ENCODE measurements around the gene PGBD5. TPM values are rescaled to one million over a fixed set of nuclear protein-coding genes. Genes with fewer than 3 reads are reported as not detected.
A peak's percentile ranks its signal among the peaks of the same experiment; 100 is the strongest.

Gene PGBD5
- total RNA-seq, 4 donors from 2014 or later, result 0.79 to 2.6 (median 1.1) TPM

DNA sequence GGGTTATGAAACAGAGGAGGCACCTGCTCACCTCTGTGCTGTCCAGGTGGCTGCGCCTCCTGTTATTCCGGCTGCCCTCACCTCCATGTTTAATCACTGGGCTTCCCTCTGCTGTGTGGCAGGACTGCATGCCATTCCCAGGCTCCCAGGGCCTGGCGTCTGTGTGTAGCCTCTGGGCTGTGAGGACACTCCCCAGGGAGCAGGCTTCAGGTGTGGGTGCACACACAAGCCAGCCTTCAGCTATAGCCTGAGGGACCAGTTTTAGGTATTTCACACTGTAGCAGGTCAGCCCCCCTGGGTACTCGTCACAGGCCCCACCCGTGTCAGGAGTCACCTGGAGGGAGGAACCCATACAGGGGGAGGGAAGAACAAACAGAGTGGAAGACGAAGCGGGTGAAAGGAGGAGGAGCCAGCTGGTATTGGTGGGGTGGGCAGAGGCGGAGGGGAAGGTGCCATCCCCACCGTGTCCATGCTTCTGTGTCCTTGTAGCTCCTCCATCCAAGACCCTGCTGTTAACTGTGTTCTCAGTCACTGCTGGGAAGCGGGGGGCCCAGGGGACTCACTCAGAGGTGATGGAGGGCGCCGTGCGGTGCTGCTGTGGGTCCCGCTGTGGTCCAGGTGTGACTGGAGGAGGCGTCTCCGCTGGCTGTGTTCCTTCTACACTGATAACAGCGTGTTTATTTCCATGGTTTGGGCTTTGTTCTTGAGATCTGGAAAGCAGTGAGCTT is 158.6 kb downstream of the PGBD5 start:
- H3K36me3 ChIP-seq, result peaks cover 0 to 25% (median 9%) of the 10 kb centered on the region in 4 donors
- H3K4me3 ChIP-seq, result no peak overlapping the region
- peak overlapping the region in 1 of 4 donors; percentile 80 for H3K27ac ChIP-seq
- peaks cover 10 to 31% (median 16%) of the 10 kb centered on the region in 4 donors for H3K4me1 ChIP-seq
- WGBS, 2 donors (ENCODE audit: low coverage in 1 of 2), result 84 to 100% methylated on average over 2 to 17 of the region's 17 CpGs
- H3K9me3 ChIP-seq, result no peaks in the 10 kb centered on the region
- no peak for DNase-seq
- no peaks in the 10 kb centered on the region for H3K27me3 ChIP-seq
- intact Hi-C loops (cut with DNase I; ENCODE audit: low total_unique reads), result no loop called here
- TF ChIP-seq POLR2A (IDR thresholded peaks at IDR 0.05), result no peak
- TF ChIP-seq, protein P1, sequence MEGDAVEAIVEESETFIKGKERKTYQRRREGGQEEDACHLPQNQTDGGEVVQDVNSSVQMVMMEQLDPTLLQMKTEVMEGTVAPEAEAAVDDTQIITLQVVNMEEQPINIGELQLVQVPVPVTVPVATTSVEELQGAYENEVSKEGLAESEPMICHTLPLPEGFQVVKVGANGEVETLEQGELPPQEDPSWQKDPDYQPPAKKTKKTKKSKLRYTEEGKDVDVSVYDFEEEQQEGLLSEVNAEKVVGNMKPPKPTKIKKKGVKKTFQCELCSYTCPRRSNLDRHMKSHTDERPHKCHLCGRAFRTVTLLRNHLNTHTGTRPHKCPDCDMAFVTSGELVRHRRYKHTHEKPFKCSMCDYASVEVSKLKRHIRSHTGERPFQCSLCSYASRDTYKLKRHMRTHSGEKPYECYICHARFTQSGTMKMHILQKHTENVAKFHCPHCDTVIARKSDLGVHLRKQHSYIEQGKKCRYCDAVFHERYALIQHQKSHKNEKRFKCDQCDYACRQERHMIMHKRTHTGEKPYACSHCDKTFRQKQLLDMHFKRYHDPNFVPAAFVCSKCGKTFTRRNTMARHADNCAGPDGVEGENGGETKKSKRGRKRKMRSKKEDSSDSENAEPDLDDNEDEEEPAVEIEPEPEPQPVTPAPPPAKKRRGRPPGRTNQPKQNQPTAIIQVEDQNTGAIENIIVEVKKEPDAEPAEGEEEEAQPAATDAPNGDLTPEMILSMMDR (IDR thresholded peaks at IDR 0.05), result no peak
- no peak for TF ChIP-seq EP300 (IDR thresholded peaks at IDR 0.05; ENCODE audit: low read depth)
- TF ChIP-seq POLR2AphosphoS5 (IDR thresholded peaks at IDR 0.05), result no peak
- in situ Hi-C loops (cut with MboI; ENCODE audit: low pct_ligation_motif_present in 1 of 4, low pct_unique_long_range_greater_than_20kb in 1 of 4, low sequenced_read_pairs in 3 of 4), result no loop called here

DNA sequence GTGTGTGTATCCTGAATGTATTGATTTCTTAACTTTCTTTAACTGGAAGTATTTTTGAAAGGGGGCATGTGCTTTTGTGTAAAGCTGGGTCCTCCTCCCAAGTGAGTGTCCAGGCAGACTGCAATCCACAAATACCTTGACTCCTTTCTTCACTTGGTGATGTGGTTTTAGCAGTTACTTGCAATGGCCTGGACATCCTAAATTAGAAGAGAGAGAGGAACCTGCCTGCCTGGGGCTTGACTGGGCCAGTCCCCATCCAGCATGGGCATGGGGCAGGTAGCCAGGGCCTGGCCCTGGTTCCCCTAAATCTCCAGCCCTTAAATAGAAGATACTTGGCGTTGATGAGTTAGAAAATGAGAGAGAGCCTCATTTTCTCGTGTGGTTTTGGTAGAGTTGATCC is 159.7 kb downstream of the PGBD5 start:
- H3K4me3 ChIP-seq, result no peak overlapping the region
- TF ChIP-seq POLR2AphosphoS5 (IDR thresholded peaks at IDR 0.05) (no peak), EP300 (IDR thresholded peaks at IDR 0.05; ENCODE audit: low read depth) (no peak), POLR2A (IDR thresholded peaks at IDR 0.05) (no peak)
- TF ChIP-seq, protein P1 (IDR thresholded peaks at IDR 0.05), result no peak
- WGBS, 2 donors (ENCODE audit: low coverage in 1 of 2), result 59 to 60% methylated on average over 1 to 2 of the region's 2 CpGs
- H3K27me3 ChIP-seq, result no peaks in the 10 kb centered on the region
- in situ Hi-C loops (cut with MboI; ENCODE audit: low pct_ligation_motif_present in 1 of 4, low pct_unique_long_range_greater_than_20kb in 1 of 4, low sequenced_read_pairs in 3 of 4) (no loop called here), intact Hi-C loops (cut with DNase I; ENCODE audit: low total_unique reads) (no loop called here)
- H3K27ac ChIP-seq, result no peak overlapping the region
- peaks cover 0 to 33% (median 9%) of the 10 kb centered on the region in 4 donors for H3K36me3 ChIP-seq
- no peaks in the 10 kb centered on the region for H3K9me3 ChIP-seq
- DNase-seq, result no peak
- peaks cover 10 to 31% (median 16%) of the 10 kb centered on the region in 4 donors for H3K4me1 ChIP-seq

DNA sequence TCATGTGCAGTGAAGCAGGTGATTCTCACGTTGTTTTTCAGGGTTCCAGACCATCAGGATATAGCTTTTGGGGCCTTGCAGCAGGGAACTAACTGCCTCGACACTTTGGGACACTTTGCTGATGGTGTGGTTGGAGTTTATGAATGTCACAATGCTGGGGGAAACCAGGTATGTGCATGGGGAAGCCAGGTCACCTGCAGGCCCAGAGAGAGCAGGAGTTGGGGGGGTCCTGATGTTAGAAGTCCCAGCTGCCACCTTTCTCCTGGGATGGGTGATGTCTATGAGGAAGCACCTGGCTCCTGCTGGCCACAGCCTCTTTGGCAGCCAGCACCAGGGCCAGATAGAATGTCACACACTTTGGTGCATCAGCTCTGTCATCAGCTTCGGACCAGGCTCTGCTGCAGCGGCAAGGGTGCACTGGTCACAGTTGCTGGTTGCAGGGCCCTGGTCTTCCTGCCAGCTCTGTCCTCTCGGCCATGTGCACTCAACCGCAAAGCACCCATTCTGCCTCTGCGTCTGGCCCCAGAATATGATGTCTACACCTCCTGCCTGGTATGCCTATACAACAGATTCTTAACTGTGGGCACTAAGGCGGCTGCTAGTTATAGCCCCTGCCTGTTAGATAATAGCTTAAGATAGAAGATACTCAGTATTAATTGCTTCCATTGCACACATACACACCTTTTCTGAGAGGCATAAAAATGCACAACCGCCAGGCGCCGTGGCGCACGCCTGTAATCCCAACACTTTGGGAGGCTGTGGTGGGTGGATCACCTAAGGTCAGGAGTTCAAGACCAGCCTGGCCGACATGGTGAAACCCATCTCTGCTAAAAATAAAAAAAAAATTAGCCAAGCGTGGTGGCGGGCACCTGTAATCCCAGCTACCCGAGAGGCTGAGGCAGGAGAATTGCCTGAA is 160.7 kb downstream of the PGBD5 start:
- TF ChIP-seq POLR2AphosphoS5 (IDR thresholded peaks at IDR 0.05) (no peak), EP300 (IDR thresholded peaks at IDR 0.05; ENCODE audit: low read depth) (no peak), POLR2A (IDR thresholded peaks at IDR 0.05) (no peak)
- TF ChIP-seq, protein P1 (IDR thresholded peaks at IDR 0.05), result no peak
- no peak for DNase-seq
- in situ Hi-C loops (cut with MboI; ENCODE audit: low pct_ligation_motif_present in 1 of 4, low pct_unique_long_range_greater_than_20kb in 1 of 4, low sequenced_read_pairs in 3 of 4) (no loop called here), intact Hi-C loops (cut with DNase I; ENCODE audit: low total_unique reads) (no loop called here)
- Histone ChIP-seq H3K9me3 (no peaks in the 10 kb centered on the region), H3K4me1 (peaks cover 7 to 25% (median 12%) of the 10 kb centered on the region in 4 donors), H3K27me3 (no peaks in the 10 kb centered on the region), H3K27ac (no peak overlapping the region), H3K36me3 (peaks cover 0 to 33% (median 9%) of the 10 kb centered on the region in 4 donors), H3K4me3 (no peak overlapping the region)
- 91 to 93% methylated on average over 6 to 17 of the region's 17 CpGs for WGBS, 2 donors (ENCODE audit: low coverage in 1 of 2)

Other genes starting within 250 kb of the PGBD5 start
- gene COG2, start 216.1 kb upstream of the PGBD5 start, total RNA-seq, result 10 to 100 TPM; 14.3 to 43.3 (median 29.2) TPM

Data from transverse colon (tissue), 4 donors.